Calu3 (cell line): ENCODE data around the gene SPINK1. TPM values are rescaled to one million over a fixed set of nuclear protein-coding genes. Genes with fewer than 3 reads are reported as not detected.
A peak's percentile ranks its signal among the peaks of the same experiment; 100 is the strongest.

Experiments used
- BruUV-seq: library from RNA; stranded (reverse); fragments of 400-500 nt; replicated peaks from 2 replicates; lab custom pipeline; 2021; lab: Mats Ljungman, UMichigan
- CTCF ChIA-PET: fragments of 300-600 bp; sonication (Branson Sonifier 250); formaldehyde crosslinking; loops from one replicate; lab custom pipeline; 2022; ENCODE audit warnings: antibody characterized with exemption; lab: Charles Lee
- DNase-seq: peaks from one replicate; pipeline ENCODE4 v3.0.0; 2022
- H3K27ac Mint-ChIP-seq: one replicate; pipeline ENCODE4 v1.8.0; 2022; ENCODE audit warnings: mixed read lengths; ENCODE audit not compliant: unreplicated experiment
- H3K27me3 Mint-ChIP-seq: one replicate; pipeline ENCODE4 v1.8.0; 2022; ENCODE audit warnings: mixed read lengths; ENCODE audit not compliant: unreplicated experiment
- H3K36me3 Mint-ChIP-seq: one replicate; pipeline ENCODE4 v1.8.0; 2022; ENCODE audit warnings: mild to moderate bottlenecking, moderate library complexity, mixed read lengths; ENCODE audit not compliant: insufficient read depth, unreplicated experiment
- H3K4me1 Mint-ChIP-seq: one replicate; pipeline ENCODE4 v1.8.0; 2022; ENCODE audit warnings: mild to moderate bottlenecking, low read depth, mixed read lengths; ENCODE audit not compliant: unreplicated experiment
- H3K4me3 Mint-ChIP-seq: one replicate; pipeline ENCODE4 v1.8.0; 2022; ENCODE audit warnings: mild to moderate bottlenecking, low read depth, moderate library complexity, mixed read lengths; ENCODE audit not compliant: unreplicated experiment
- H3K9me3 Mint-ChIP-seq: one replicate; pipeline ENCODE4 v1.8.0; 2022; ENCODE audit warnings: low read depth, mixed read lengths; ENCODE audit not compliant: unreplicated experiment
- CTCF ChIP-seq: fragments of 200-600 bp; IDR thresholded peaks from one replicate; pipeline ENCODE4 v1.8.0; 2022; ENCODE audit warnings: antibody characterized with exemption; ENCODE audit not compliant: unreplicated experiment
- intact Hi-C: fragments of 100-400 bp; cut with micrococcal nuclease; formaldehyde crosslinking; loops from one replicate; pipeline ENCODE4 v1.10.0; 2022; ENCODE audit not compliant: unreplicated experiment
- total RNA-seq: library from RNA; stranded (reverse); gene quantifications from 2 replicates; pipeline ENCODE4 v1.2.3, GENCODE V29; 2022

The SPINK1 gene
- total RNA-seq, 1 experiment from 2014 or later = 307 TPM

- no peak for DNase-seq
- Mint-ChIP-seq H3K4me1 (peaks cover 17% of the 10 kb centered on the region), H3K27me3 (no peaks in the 10 kb centered on the region), H3K36me3 (peaks cover 5% of the 10 kb centered on the region), H3K9me3 (peaks cover 3% of the 10 kb centered on the region), H3K27ac (no peak overlapping the region), H3K4me3 (no peak overlapping the region)
- TF ChIP-seq CTCF = no peak
- no TSS peak for BruUV-seq
- intact Hi-C loops = no loop called here
- CTCF ChIA-PET = interaction anchor here (0.6 to 1.1 kb wide), 2 partner anchors 30 to 215 kb away, joined by 3 read pairs; no protein-coding TSS in a partner anchor
These were observed 11.4 kb upstream of the SPINK1 start for GRCh38 chr5:147842869-147843268.

- BruUV-seq = no TSS peak
- peaks cover 3% of the 10 kb centered on the region for H3K9me3 Mint-ChIP-seq
- peaks cover 27% of the 10 kb centered on the region for H3K36me3 Mint-ChIP-seq
- CTCF ChIA-PET = interaction anchor here (1.3 kb wide), 1 partner anchor 14 kb away, joined by 3 read pairs; no protein-coding TSS in a partner anchor
- H3K27me3 Mint-ChIP-seq = no peaks in the 10 kb centered on the region
- intact Hi-C loops = no loop called here
- H3K4me1 Mint-ChIP-seq = peaks cover 67% of the 10 kb centered on the region
- peak overlapping the region; percentile 96 for H3K27ac Mint-ChIP-seq
- H3K4me3 Mint-ChIP-seq = peak overlapping the region; percentile 41
- TF ChIP-seq CTCF = no peak
- DNase-seq = no peak
These were observed 5.0 kb upstream of the SPINK1 start for GRCh38 chr5:147836439-147836838.

GRCh38 chr5:147835386-147835798, 3.9 kb upstream of the SPINK1 start:
- H3K4me1 Mint-ChIP-seq = peaks cover 69% of the 10 kb centered on the region
- CTCF ChIA-PET = interaction anchor here (1.3 kb wide), 1 partner anchor 13 kb away, joined by 3 read pairs; no protein-coding TSS in a partner anchor
- H3K27ac Mint-ChIP-seq = peak overlapping the region; percentile 96
- H3K36me3 Mint-ChIP-seq = peaks cover 33% of the 10 kb centered on the region
- DNase-seq = peak; percentile 52
- H3K9me3 Mint-ChIP-seq = peaks cover 3% of the 10 kb centered on the region
- intact Hi-C loops = no loop called here
- BruUV-seq = no TSS peak
- no peaks in the 10 kb centered on the region for H3K27me3 Mint-ChIP-seq
- TF ChIP-seq CTCF = no peak
- peak overlapping the region; percentile 41 for H3K4me3 Mint-ChIP-seq

- BruUV-seq = no TSS peak
- peaks cover 32% of the 10 kb centered on the region for H3K36me3 Mint-ChIP-seq
- no peak overlapping the region for H3K4me3 Mint-ChIP-seq
- H3K27ac Mint-ChIP-seq = no peak overlapping the region
- no peaks in the 10 kb centered on the region for H3K27me3 Mint-ChIP-seq
- peaks cover 64% of the 10 kb centered on the region for H3K4me1 Mint-ChIP-seq
- CTCF ChIA-PET = no interaction called here
- no peaks in the 10 kb centered on the region for H3K9me3 Mint-ChIP-seq
- intact Hi-C loops = no loop called here
- TF ChIP-seq CTCF = no peak
- DNase-seq = no peak
These were observed 1.1 kb upstream of the SPINK1 start for GRCh38 chr5:147832541-147832940.
